Neural progenitor cell (in vitro differentiated cells): ENCODE measurements around the gene VPS37D.

Source experiments
- CTCF ChIP-seq: fragments of 200-600 bp; sonication (generic); IDR thresholded peaks from 2 replicates; pipeline ENCODE4 v1.5.1; 2017; ENCODE audit warnings: antibody characterized with exemption, mild to moderate bottlenecking
- EZH2 ChIP-seq: fragments of 200-600 bp; sonication (generic); IDR thresholded peaks from 2 replicates; pipeline ENCODE4 v1.6.1; 2017; ENCODE audit warnings: antibody characterized with exemption, mild to moderate bottlenecking, moderate library complexity
- EZH2phosphoT487 ChIP-seq: fragments of 200-600 bp; sonication (generic); IDR thresholded peaks from 2 replicates; pipeline ENCODE4 v1.6.1; 2017; ENCODE audit warnings: antibody characterized with exemption

- TF ChIP-seq CTCF (no peak), EZH2 (no peak), EZH2phosphoT487 (no peak)
These were observed 28.7 kb upstream of the VPS37D start for GRCh38 chr7:73638911-73639310.
